WTC11 (cell line): Measurements from ENCODE around the gene IFT88. TPM values are rescaled to one million over a fixed set of nuclear protein-coding genes. Genes with fewer than 3 reads are reported as not detected.

Experiments
- ATAC-seq: fragments of 200-7000 bp; cut with Tn5 transposase; 2 replicates; pipeline ENCODE4 v1.10.0; 2021; ENCODE audit warnings: mild to moderate bottlenecking, moderate library complexity
- CTCF ChIA-PET: fragments of 300-600 bp; sonication (Branson Sonifier 250); formaldehyde crosslinking; loops from one replicate; lab custom pipeline; 2021; ENCODE audit warnings: antibody characterized with exemption; lab: Charles Lee
- POLR2A ChIA-PET: fragments of 350-600 bp; sonication (Branson Sonifier 250); formaldehyde crosslinking; loops from one replicate; lab custom pipeline; 2021; ENCODE audit warnings: antibody characterized with exemption; lab: Charles Lee
- DNase-seq: peaks from one replicate; pipeline ENCODE4 v3.0.0; 2021; ENCODE audit warnings: low spot score
- H3K27ac Mint-ChIP-seq: 2 replicates; pipeline ENCODE4 v1.8.0; 2021; ENCODE audit warnings: mixed read lengths
- H3K27me3 Mint-ChIP-seq: 2 replicates; pipeline ENCODE4 v1.8.0; 2021; ENCODE audit warnings: low read depth, mild to moderate bottlenecking, moderate library complexity, mixed read lengths
- H3K36me3 Mint-ChIP-seq: 2 replicates; pipeline ENCODE4 v1.8.0; 2021; ENCODE audit warnings: mixed read lengths
- H3K4me1 Mint-ChIP-seq: 2 replicates; pipeline ENCODE4 v1.8.0; 2022; ENCODE audit warnings: mixed read lengths
- H3K4me3 Mint-ChIP-seq: 2 replicates; pipeline ENCODE4 v1.8.0; 2021; ENCODE audit warnings: mild to moderate bottlenecking, moderate library complexity, mixed read lengths
- H3K9me3 Mint-ChIP-seq: 2 replicates; pipeline ENCODE4 v1.8.0; 2021; ENCODE audit warnings: mixed read lengths
- ATF1 ChIP-seq: sonication (generic); formaldehyde crosslinking; IDR thresholded peaks from 2 replicates; pipeline ENCODE4 v1.8.1; 2023; ENCODE audit warnings: mild to moderate bottlenecking, moderate library complexity, missing genetic modification reagents
- CREB1 ChIP-seq: sonication (generic); formaldehyde crosslinking; IDR thresholded peaks from 2 replicates; pipeline ENCODE4 v1.8.0; 2023; ENCODE audit warnings: mild to moderate bottlenecking, missing genetic modification reagents
- E2F5 ChIP-seq: sonication (generic); formaldehyde crosslinking; IDR thresholded peaks from 2 replicates; pipeline ENCODE4 v1.8.1; 2022; ENCODE audit warnings: mild to moderate bottlenecking, moderate library complexity, missing genetic modification reagents
- FOXP4 ChIP-seq: sonication (generic); formaldehyde crosslinking; IDR thresholded peaks from 2 replicates; pipeline ENCODE4 v1.8.0; 2022; ENCODE audit warnings: mild to moderate bottlenecking, missing genetic modification reagents
- GABPB1 ChIP-seq: sonication (generic); formaldehyde crosslinking; IDR thresholded peaks from 2 replicates; pipeline ENCODE4 v1.8.1; 2023; ENCODE audit warnings: mild to moderate bottlenecking, missing genetic modification reagents
- HMGA2 ChIP-seq: fragments of 250-450 bp; sonication (Bioruptor Pico); IDR thresholded peaks from 2 replicates; pipeline ENCODE4 v1.4.0; 2021; ENCODE audit warnings: mild to moderate bottlenecking, moderate library complexity
- IRF1 ChIP-seq: sonication (generic); formaldehyde crosslinking; IDR thresholded peaks from 2 replicates; pipeline ENCODE4 v1.8.0; 2023; ENCODE audit warnings: missing genetic modification reagents
- MYBL2 ChIP-seq: sonication (generic); formaldehyde crosslinking; IDR thresholded peaks from 2 replicates; pipeline ENCODE4 v1.8.1; 2023; ENCODE audit warnings: mild to moderate bottlenecking, moderate library complexity, missing genetic modification reagents
- RORB ChIP-seq: fragments of 250-450 bp; sonication (Bioruptor Pico); IDR thresholded peaks from 2 replicates; pipeline ENCODE4 v1.9.0; 2021; ENCODE audit warnings: mild to moderate bottlenecking
- SMAD4 ChIP-seq: sonication (generic); formaldehyde crosslinking; IDR thresholded peaks from 2 replicates; pipeline ENCODE4 v1.8.0; 2022; ENCODE audit warnings: mild to moderate bottlenecking, missing genetic modification reagents
- SOX15 ChIP-seq: fragments of 250-450 bp; sonication (Bioruptor Pico); IDR thresholded peaks from 2 replicates; pipeline ENCODE4 v1.9.0; 2021; ENCODE audit warnings: mild to moderate bottlenecking
- ZBTB43 ChIP-seq: sonication (generic); formaldehyde crosslinking; IDR thresholded peaks from 2 replicates; pipeline ENCODE4 v1.8.1; 2023; ENCODE audit warnings: mild to moderate bottlenecking, missing genetic modification reagents
- ZNF138 ChIP-seq: sonication (generic); formaldehyde crosslinking; conservative IDR thresholded peaks from 2 replicates; pipeline ENCODE4 v1.8.1; 2022; ENCODE audit warnings: mild to moderate bottlenecking, moderate library complexity, missing genetic modification reagents
- ZNF416 ChIP-seq: fragments of 250-450 bp; sonication (Bioruptor Pico); IDR thresholded peaks from 2 replicates; pipeline ENCODE4 v1.9.0; 2021; ENCODE audit warnings: mild to moderate bottlenecking, inconsistent platforms
- ZNF671 ChIP-seq: fragments of 250-450 bp; sonication (Bioruptor Pico); IDR thresholded peaks from 2 replicates; pipeline ENCODE4 v1.8.0; 2021; ENCODE audit warnings: mild to moderate bottlenecking
- total RNA-seq: library from RNA; stranded (reverse); gene quantifications from 3 replicates; pipeline ENCODE4 v1.2.3, GENCODE V29; 2021
- TF ChIP-seq, protein P1 (sequence below): sonication (generic); formaldehyde crosslinking; IDR thresholded peaks from 2 replicates; pipeline ENCODE4 v1.8.0; 2023; ENCODE audit warnings: mild to moderate bottlenecking, missing genetic modification reagents
- TF ChIP-seq, protein P2 (sequence below): fragments of 200-600 bp; IDR thresholded peaks from 2 replicates; pipeline ENCODE4 v1.8.0; 2022; ENCODE audit warnings: antibody characterized with exemption
- TF ChIP-seq, protein P3 (sequence below): sonication (generic); formaldehyde crosslinking; IDR thresholded peaks from 2 replicates; pipeline ENCODE4 v1.8.0; 2022; ENCODE audit warnings: mild to moderate bottlenecking, missing genetic modification reagents
- TF ChIP-seq, protein P4 (sequence below): sonication (generic); formaldehyde crosslinking; IDR thresholded peaks from 2 replicates; pipeline ENCODE4 v1.8.1; 2022; ENCODE audit warnings: mild to moderate bottlenecking, missing genetic modification reagents, moderate library complexity, borderline replicate concordance

Gene IFT88
- total RNA-seq, 1 experiment from 2014 or later: 6.5 TPM

- ChIA-PET POLR2A (no interaction called here), CTCF (no interaction called here)
- no peaks in the 10 kb centered on the region for H3K9me3 Mint-ChIP-seq
- DNase-seq (no peak), ATAC-seq (no peak)
- no peaks in the 10 kb centered on the region for H3K36me3 Mint-ChIP-seq
- H3K4me3 Mint-ChIP-seq: no peak overlapping the region
- no peaks in the 10 kb centered on the region for H3K27me3 Mint-ChIP-seq
- 0 out of 2 replicates have a peak overlapping the region, but pooled peaks have one; percentile 15 for H3K27ac Mint-ChIP-seq
- H3K4me1 Mint-ChIP-seq: no peaks in the 10 kb centered on the region
- TF ChIP-seq E2F5: no peak
- TF ChIP-seq ZNF416 (CRISPR knock-in tag): no peak
- no peak for TF ChIP-seq GABPB1 (CRISPR knock-in tag)
- TF ChIP-seq ZNF138 (CRISPR knock-in tag): no peak
- no peak for TF ChIP-seq SMAD4 (CRISPR knock-in tag)
- TF ChIP-seq, protein P1, sequence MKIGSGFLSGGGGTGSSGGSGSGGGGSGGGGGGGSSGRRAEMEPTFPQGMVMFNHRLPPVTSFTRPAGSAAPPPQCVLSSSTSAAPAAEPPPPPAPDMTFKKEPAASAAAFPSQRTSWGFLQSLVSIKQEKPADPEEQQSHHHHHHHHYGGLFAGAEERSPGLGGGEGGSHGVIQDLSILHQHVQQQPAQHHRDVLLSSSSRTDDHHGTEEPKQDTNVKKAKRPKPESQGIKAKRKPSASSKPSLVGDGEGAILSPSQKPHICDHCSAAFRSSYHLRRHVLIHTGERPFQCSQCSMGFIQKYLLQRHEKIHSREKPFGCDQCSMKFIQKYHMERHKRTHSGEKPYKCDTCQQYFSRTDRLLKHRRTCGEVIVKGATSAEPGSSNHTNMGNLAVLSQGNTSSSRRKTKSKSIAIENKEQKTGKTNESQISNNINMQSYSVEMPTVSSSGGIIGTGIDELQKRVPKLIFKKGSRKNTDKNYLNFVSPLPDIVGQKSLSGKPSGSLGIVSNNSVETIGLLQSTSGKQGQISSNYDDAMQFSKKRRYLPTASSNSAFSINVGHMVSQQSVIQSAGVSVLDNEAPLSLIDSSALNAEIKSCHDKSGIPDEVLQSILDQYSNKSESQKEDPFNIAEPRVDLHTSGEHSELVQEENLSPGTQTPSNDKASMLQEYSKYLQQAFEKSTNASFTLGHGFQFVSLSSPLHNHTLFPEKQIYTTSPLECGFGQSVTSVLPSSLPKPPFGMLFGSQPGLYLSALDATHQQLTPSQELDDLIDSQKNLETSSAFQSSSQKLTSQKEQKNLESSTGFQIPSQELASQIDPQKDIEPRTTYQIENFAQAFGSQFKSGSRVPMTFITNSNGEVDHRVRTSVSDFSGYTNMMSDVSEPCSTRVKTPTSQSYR (CRISPR knock-in tag): no peak
- TF ChIP-seq ZNF671 (CRISPR knock-in tag): no peak
- TF ChIP-seq, protein P2, sequence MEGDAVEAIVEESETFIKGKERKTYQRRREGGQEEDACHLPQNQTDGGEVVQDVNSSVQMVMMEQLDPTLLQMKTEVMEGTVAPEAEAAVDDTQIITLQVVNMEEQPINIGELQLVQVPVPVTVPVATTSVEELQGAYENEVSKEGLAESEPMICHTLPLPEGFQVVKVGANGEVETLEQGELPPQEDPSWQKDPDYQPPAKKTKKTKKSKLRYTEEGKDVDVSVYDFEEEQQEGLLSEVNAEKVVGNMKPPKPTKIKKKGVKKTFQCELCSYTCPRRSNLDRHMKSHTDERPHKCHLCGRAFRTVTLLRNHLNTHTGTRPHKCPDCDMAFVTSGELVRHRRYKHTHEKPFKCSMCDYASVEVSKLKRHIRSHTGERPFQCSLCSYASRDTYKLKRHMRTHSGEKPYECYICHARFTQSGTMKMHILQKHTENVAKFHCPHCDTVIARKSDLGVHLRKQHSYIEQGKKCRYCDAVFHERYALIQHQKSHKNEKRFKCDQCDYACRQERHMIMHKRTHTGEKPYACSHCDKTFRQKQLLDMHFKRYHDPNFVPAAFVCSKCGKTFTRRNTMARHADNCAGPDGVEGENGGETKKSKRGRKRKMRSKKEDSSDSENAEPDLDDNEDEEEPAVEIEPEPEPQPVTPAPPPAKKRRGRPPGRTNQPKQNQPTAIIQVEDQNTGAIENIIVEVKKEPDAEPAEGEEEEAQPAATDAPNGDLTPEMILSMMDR: no peak
- TF ChIP-seq, protein P3, sequence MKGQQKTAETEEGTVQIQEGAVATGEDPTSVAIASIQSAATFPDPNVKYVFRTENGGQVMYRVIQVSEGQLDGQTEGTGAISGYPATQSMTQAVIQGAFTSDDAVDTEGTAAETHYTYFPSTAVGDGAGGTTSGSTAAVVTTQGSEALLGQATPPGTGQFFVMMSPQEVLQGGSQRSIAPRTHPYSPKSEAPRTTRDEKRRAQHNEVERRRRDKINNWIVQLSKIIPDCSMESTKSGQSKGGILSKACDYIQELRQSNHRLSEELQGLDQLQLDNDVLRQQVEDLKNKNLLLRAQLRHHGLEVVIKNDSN (CRISPR knock-in tag): no peak
- TF ChIP-seq ATF1 (CRISPR knock-in tag): no peak
Observed at GRCh38 chr13:20608438-20609020, 41.6 kb downstream of the IFT88 start.

DNA sequence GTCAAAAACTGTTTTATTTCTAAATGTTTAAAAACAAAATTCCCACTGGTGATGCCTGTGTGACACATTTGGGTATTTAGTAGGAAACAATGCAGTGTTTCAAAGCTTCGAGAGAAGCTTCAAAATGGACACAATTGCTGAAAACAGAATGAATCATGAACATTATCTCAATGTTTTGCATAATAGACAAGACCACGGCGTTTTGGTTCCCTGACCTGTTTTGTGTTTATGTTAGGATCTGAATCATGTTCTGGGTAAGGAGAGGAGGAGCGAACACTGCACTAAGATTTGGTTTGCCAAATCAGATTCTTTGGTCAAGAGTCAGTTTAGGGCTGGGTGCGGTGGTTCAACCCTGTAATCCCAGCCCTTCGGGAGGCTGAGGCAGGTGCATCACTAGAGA is 42.2 kb downstream of the IFT88 start:
- Mint-ChIP-seq H3K36me3 (no peaks in the 10 kb centered on the region), H3K9me3 (no peaks in the 10 kb centered on the region), H3K4me1 (no peaks in the 10 kb centered on the region), H3K4me3 (no peak overlapping the region), H3K27ac (no peak overlapping the region), H3K27me3 (no peaks in the 10 kb centered on the region)
- no peak for DNase-seq
- CTCF ChIA-PET: interaction anchor here (0.7 kb wide), 1 partner anchor 1067 kb away, joined by 4 read pairs; no protein-coding TSS in a partner anchor
- no peak for ATAC-seq
- POLR2A ChIA-PET: no interaction called here
- TF ChIP-seq HMGA2 (CRISPR knock-in tag) (no peak), IRF1 (CRISPR knock-in tag) (no peak), FOXP4 (CRISPR knock-in tag) (no peak), MYBL2 (CRISPR knock-in tag) (no peak), SOX15 (CRISPR knock-in tag) (no peak), SMAD4 (CRISPR knock-in tag) (no peak), CREB1 (CRISPR knock-in tag) (no peak), ZBTB43 (CRISPR knock-in tag) (no peak), RORB (no peak)
- TF ChIP-seq, protein P4, sequence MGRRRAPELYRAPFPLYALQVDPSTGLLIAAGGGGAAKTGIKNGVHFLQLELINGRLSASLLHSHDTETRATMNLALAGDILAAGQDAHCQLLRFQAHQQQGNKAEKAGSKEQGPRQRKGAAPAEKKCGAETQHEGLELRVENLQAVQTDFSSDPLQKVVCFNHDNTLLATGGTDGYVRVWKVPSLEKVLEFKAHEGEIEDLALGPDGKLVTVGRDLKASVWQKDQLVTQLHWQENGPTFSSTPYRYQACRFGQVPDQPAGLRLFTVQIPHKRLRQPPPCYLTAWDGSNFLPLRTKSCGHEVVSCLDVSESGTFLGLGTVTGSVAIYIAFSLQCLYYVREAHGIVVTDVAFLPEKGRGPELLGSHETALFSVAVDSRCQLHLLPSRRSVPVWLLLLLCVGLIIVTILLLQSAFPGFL (CRISPR knock-in tag): no peak
- TF ChIP-seq, protein P2: no peak
- TF ChIP-seq, all 79 proteins: peak for 0
